Peyer's patch (tissue), 4 donors: Measurements from ENCODE around the gene FAM163A. TPM values are rescaled to one million over a fixed set of nuclear protein-coding genes. Genes with fewer than 3 reads are reported as not detected.

Experiments used
- DNase-seq, 3 donors: peaks; one replicate each; pipeline ENCODE4 v3.0.0-alpha.2; 2017 to 2019
- H3K27ac ChIP-seq, 4 donors: fragments of 200-600 bp; sonication (generic); one replicate each; pipeline ENCODE4 v1.5.1; 2016 to 2019
- H3K27me3 ChIP-seq, 2 donors: fragments of 200-600 bp; sonication (generic); one replicate each; pipeline ENCODE4 v1.5.1; 2019
- H3K36me3 ChIP-seq, 3 donors: fragments of 200-600 bp; sonication (generic); one replicate each; pipeline ENCODE4 v1.5.1; 2016 to 2019
- H3K4me1 ChIP-seq, 4 donors: fragments of 200-600 bp; sonication (generic); one replicate each; pipeline ENCODE4 v1.5.1; 2016 to 2019
- H3K4me3 ChIP-seq, 4 donors: fragments of 200-600 bp; sonication (generic); 1 replicate in 3 of 4; 2 replicates in 1 of 4; pipeline ENCODE4 v1.5.1; 2016 to 2019; ENCODE audit warnings: mild to moderate bottlenecking in 1 of 4
- H3K9me3 ChIP-seq, 4 donors: fragments of 200-600 bp; sonication (generic); one replicate each; pipeline ENCODE4 v1.5.1; 2016 to 2019; ENCODE audit warnings: mild to moderate bottlenecking in 1 of 4
- POLR2A ChIP-seq, 2 donors: fragments of 450-650 bp; IDR thresholded peaks; one replicate each; pipeline ENCODE4 v1.5.1; 2017; ENCODE audit warnings: antibody characterized with exemption in 2 of 2, mild to moderate bottlenecking in 2 of 2, moderate library complexity in 2 of 2
- total RNA-seq, 4 donors: library from RNA; depleted of rRNA; stranded (reverse); fragments of >200 nt; gene quantifications; one replicate each; pipeline ENCODE4 v1.1.0, GENCODE V29; 2016
- TF ChIP-seq, protein P1 (sequence below), 6 experiments: fragments of 450-650 bp in 4 of 6; fragments of 200-600 bp in 2 of 6; sonication (generic) in 1 of 6; IDR thresholded peaks; one replicate each; pipeline ENCODE4 v1.5.1; 2017 to 2019; ENCODE audit warnings: antibody characterized with exemption in 6 of 6, mild to moderate bottlenecking in 3 of 6, moderate library complexity in 1 of 6

Gene FAM163A
- total RNA-seq, 4 donors from 2014 or later, result 0.67 to 5.0 (median 1.2) TPM; not detected in 1

DNA sequence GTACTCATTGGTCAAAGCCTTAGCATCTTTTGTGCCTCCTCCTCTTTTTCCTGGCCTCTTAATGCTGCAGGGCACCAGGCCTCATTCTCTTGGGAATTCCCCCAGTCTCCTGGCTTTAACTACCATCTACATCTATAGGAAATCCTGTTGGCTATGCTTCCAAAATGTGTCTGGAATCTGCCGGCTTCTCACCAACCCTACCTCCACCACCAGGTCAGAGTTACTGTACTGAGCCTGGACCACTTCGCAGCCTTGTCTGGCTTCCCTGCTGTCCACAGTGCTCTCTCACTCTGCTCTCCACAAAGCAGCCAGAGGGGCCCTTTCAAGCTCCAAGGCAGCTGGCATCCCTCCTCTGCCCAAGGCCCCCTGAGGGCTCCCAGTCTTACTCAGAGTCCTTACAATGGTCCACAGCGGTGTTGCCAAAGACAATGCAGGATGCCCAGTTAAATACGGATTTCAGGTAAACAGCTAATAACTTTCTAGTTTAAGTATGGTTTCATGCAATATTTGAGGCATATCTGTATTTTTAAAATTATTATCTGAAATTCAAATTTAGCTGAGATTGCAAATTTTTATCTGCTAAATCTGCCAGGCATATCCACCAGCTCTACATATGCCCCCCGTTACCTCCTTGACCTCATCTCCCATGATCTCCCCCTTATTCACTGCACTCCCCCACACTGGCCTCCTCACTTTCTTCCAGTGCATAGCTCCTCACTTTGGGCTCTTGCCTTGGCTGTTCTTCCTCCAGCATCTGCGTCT lies 34.5 kb upstream of the FAM163A start:
- H3K4me1 ChIP-seq, result peaks cover 0 to 10% (median 0%) of the 10 kb centered on the region in 4 donors
- DNase-seq, result no peak
- H3K4me3 ChIP-seq, result no peak overlapping the region
- no peak overlapping the region for H3K27ac ChIP-seq
- no peaks in the 10 kb centered on the region for H3K27me3 ChIP-seq
- TF ChIP-seq, protein P1, sequence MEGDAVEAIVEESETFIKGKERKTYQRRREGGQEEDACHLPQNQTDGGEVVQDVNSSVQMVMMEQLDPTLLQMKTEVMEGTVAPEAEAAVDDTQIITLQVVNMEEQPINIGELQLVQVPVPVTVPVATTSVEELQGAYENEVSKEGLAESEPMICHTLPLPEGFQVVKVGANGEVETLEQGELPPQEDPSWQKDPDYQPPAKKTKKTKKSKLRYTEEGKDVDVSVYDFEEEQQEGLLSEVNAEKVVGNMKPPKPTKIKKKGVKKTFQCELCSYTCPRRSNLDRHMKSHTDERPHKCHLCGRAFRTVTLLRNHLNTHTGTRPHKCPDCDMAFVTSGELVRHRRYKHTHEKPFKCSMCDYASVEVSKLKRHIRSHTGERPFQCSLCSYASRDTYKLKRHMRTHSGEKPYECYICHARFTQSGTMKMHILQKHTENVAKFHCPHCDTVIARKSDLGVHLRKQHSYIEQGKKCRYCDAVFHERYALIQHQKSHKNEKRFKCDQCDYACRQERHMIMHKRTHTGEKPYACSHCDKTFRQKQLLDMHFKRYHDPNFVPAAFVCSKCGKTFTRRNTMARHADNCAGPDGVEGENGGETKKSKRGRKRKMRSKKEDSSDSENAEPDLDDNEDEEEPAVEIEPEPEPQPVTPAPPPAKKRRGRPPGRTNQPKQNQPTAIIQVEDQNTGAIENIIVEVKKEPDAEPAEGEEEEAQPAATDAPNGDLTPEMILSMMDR (IDR thresholded peaks at IDR 0.05), result no peak
- TF ChIP-seq POLR2A (IDR thresholded peaks at IDR 0.05), result no peak
- no peaks in the 10 kb centered on the region for H3K36me3 ChIP-seq
- no peaks in the 10 kb centered on the region for H3K9me3 ChIP-seq

DNA sequence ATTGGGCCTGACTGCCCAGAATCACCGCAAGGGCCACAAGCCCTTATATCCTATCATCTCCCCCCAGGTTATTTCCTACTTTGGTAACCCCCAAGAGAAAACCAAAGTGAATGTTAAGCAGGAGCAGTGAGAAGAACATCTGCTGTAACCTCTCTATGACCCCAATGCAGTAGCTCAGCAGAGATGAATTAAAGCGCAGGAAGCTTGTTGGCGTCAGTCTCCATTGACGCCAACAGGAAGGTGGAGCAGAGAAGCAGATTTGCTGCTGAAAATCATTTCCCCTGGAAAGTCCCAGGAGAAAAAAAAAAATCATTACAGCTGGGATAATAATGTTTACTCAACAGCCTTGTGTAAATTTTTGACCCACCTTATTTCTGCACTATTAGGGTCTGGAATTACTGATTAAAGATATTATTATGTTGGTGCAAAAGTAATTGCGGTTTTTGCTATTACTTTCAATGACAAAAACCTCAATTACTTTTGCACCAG lies 33.2 kb upstream of the FAM163A start:
- Histone ChIP-seq H3K27me3 (no peaks in the 10 kb centered on the region), H3K36me3 (no peaks in the 10 kb centered on the region), H3K4me3 (no peak overlapping the region), H3K4me1 (peaks cover 0 to 10% (median 0%) of the 10 kb centered on the region in 4 donors), H3K9me3 (peaks cover 0 to 9% (median 0%) of the 10 kb centered on the region in 4 donors), H3K27ac (no peak overlapping the region)
- TF ChIP-seq POLR2A (IDR thresholded peaks at IDR 0.05), result no peak
- TF ChIP-seq, protein P1 (IDR thresholded peaks at IDR 0.05), result no peak
- no peak for DNase-seq

DNA sequence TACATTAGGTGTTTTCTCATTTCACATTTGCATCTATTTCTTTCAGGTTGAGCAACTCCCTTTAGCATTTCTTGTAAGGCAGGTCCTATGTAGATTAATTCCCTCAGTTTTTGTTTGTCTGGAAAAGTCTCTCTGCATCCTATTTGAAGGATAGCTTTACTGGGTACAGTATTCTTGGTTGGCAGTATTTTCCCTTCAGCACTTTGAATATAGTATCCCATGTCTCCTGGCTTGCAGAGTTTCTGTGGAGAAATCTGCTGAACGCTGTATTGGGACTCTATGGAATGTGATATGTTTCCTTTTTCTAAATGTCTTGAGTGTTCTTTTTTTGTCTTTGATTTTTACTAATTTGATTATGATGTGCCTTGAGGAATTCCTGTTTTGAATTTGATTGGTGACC lies 28.9 kb upstream of the FAM163A start:
- H3K9me3 ChIP-seq, result peaks cover 0 to 11% (median 0%) of the 10 kb centered on the region in 4 donors
- no peak for TF ChIP-seq POLR2A (IDR thresholded peaks at IDR 0.05)
- TF ChIP-seq, protein P1 (IDR thresholded peaks at IDR 0.05), result no peak
- H3K27me3 ChIP-seq, result no peaks in the 10 kb centered on the region
- no peak overlapping the region for H3K27ac ChIP-seq
- no peak for DNase-seq
- no peaks in the 10 kb centered on the region for H3K36me3 ChIP-seq
- H3K4me1 ChIP-seq, result peaks cover 0 to 10% (median 0%) of the 10 kb centered on the region in 4 donors
- no peak overlapping the region for H3K4me3 ChIP-seq

DNA sequence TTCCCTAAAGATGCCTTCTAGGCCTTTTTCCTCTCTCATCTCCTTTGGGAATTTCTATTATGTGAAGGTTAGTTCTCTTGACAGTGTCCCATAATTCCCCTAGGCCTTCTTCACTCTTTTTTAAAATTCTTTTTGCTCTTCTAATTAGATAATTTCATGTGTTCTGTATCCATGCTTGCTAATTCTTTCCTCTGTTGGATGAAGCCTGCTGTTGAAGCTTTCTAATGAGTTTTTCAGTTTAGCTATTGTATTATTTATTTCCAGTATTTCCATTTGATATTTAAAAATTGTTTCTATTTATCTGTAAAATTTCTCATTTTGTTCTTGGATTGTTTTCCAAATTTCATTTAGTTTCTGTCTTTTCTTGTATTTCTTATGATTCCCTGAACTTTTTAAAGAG lies 28.5 kb upstream of the FAM163A start:
- no peaks in the 10 kb centered on the region for H3K27me3 ChIP-seq
- DNase-seq, result no peak
- no peaks in the 10 kb centered on the region for H3K36me3 ChIP-seq
- no peak overlapping the region for H3K4me3 ChIP-seq
- TF ChIP-seq, protein P1 (IDR thresholded peaks at IDR 0.05), result no peak
- TF ChIP-seq POLR2A (IDR thresholded peaks at IDR 0.05), result no peak
- no peak overlapping the region for H3K27ac ChIP-seq
- peaks cover 0 to 6% (median 0%) of the 10 kb centered on the region in 4 donors for H3K4me1 ChIP-seq
- peaks cover 0 to 11% (median 0%) of the 10 kb centered on the region in 4 donors for H3K9me3 ChIP-seq

DNA sequence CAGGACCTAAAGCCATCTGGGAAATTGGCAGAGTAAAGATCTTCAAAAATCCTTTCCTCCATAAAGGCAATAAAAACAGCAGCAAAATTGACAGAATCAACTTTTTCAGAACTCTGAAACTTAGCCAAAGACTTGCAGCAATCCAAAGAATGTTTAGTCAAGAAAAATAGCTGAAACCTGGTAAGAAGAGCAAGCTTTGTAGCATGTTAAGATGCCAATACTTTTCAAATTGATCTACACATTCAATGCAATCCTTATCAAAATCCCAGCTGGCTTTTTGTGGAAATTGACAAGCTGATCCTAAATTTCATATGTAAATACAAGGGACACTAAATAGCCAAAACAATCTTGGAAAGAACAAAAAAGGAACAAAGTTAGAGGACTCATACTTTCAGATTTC lies 23.8 kb upstream of the FAM163A start:
- H3K9me3 ChIP-seq, result peaks cover 0 to 8% (median 0%) of the 10 kb centered on the region in 4 donors
- H3K36me3 ChIP-seq, result no peaks in the 10 kb centered on the region
- H3K4me1 ChIP-seq, result no peaks in the 10 kb centered on the region
- no peak overlapping the region for H3K27ac ChIP-seq
- no peak for DNase-seq
- no peak overlapping the region for H3K4me3 ChIP-seq
- H3K27me3 ChIP-seq, result no peaks in the 10 kb centered on the region
- TF ChIP-seq, protein P1 (IDR thresholded peaks at IDR 0.05), result no peak
- TF ChIP-seq POLR2A (IDR thresholded peaks at IDR 0.05), result no peak
